ENCODE data around the gene PDAP1.
"Not testable (repeated sequence)": the region's sequence is repeated elsewhere in the genome, so short reads cannot be mapped to it uniquely, and the experiment has no call there.

GRCh38 chr7:99431756-99432540, 23.6 kb upstream of the PDAP1 start:
- not testable (repeated sequence) for TF ChIP-seq EZH2 (IDR thresholded peaks at IDR 0.05; ENCODE audit: borderline replicate concordance, low read length); CTCF (conservative IDR thresholded peaks at IDR 0.05 in 1 of 2, IDR thresholded peaks at IDR 0.05 in 1 of 2; ENCODE audit: extremely low read depth in 1 of 2, insufficient read depth in 1 of 2, low read depth in 1 of 2, low read length in 2 of 2)
